NCI-H524 treated with DMSO at 0.1 percent for 48 hours (cell line): ENCODE measurements around the gene GRIN2B.
A peak's percentile ranks its signal among the peaks of the same experiment; 100 is the strongest.

Experiments used
- DNase-seq: peaks from one replicate; lab custom pipeline; 2025; lab: John Stamatoyannopoulos, UW

Gene GRIN2B

DNA sequence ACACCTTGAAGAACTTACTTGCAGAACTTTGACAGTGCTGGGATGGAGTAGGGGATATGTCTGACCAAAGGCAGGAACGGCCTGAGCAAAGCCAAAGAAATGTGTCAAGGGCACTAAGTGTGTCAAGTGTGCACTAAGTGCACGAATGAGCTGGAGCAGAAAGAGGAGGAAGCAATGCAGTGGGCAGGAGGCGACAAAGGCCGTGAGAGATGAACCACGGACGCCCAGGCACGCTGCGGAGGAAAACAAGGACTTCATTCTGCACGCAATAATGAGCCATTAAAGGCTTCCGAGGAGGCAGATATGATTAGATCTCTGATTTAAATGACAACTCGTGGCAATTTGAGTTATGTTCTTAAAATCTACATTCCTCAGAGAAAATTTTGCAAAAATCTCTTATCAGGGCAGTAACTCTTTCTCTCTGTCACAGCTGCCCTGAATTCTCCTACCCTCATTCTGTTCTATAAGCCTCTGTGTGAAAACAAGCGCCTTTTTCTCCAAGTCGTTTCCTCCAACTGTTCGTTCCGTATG, 25.3 kb downstream of the GRIN2B start:
- no peak for DNase-seq

DNA sequence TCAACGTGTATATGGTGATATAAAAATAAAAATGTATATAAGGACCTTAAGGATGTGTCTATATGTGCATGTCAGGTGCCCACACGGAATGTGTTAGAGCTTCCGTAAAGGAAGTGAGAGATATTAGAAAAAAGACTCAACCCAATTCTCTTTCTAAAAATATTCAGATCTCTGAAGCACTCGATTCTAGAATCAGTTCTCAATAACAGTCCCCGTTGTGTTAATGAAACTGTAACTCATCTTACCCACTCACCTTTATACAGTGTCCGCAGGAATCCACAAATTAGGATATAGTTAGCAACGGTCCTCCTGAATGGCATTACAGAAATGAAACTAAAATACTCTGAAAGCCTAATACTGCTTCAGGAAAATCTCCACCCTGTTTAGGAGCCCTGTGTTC, 29.3 kb downstream of the GRIN2B start:
- DNase-seq, result no peak

DNA sequence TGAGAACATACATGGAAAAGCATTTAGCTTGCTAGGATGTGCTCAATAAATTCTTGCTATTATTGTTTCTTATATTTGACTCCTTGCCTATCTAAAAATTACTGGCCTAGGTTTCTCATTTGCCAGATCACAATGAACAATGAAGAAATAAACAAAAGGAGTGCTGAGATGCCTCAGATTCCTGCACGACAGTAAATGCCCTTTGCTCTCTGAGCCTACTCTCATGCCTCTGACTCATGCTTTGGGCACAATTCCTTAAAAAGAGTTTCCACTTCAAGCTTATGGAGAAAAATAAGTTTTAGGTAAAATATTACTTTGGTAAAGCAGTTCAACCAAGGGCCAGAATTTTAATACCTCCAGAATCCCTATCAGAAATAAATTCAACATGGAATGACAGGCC, 30.9 kb downstream of the GRIN2B start:
- DNase-seq, result no peak

DNA sequence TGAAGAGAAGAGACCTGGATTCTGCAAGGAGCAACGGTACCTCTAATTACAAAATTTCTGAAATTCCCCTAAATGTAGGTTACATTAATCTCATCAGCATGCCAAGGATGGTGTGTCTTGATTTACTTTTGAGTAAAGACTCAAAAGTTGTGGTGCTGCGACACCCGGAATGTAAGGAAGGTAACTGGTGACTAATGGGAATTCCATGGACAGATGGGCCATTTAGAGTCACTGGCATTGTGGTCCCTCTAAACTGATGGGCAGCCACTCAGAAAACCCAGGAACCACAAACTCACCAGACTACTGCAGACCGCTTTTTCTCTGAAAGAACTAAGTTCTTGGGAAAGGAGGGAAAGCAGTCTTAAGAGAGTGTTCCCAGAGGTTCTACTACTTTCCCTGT, 32.8 kb downstream of the GRIN2B start:
- no peak for DNase-seq

DNA sequence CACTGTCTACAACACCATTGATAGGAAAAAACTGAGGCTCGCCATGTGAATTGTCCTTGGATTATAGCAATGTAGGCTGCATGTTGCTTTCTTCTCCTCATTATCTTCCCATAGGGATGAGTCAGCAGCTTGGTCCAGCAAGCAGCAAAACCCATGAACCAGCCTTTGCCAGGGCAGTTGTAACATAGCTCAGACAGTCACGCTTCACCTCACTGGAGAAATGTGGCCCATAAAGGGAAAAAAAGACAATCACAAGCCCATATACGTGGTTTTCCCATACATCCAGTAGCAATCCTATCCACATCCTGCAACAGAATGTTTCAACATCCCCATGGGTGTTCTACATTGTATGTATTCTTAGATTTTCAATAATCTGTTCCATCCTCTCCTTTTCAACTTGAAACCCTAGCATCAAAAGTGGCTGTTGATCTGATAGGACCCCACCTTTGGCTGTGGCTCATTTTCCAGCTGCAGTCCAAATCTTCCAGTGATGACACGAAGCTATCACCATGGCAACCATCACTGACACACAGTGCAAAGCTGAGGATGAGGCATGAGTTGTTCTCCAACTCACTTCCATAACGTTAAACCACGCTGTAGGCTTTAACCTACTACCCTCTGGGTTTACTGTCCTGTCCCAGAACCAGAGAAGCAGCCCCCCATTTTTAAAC, 34.0 kb downstream of the GRIN2B start:
- DNase-seq, result no peak

DNA sequence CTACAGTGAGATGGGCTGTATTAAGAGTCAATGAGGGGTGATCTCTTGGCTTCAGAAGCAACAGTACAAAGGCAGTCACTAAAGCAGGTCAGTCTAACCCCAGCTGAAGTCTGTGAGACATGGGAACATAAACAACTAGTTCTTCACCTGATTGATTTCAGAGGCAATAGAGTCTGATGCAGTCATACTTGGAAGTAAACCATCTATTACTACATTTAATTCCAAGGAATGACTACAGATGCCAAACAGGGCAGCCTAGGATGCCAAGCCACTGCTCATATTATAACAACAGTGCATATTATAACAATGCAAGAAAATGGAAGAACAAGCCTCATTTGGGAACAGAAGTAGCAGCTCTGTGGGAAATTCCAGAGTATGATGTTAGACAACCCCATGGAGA, 35.8 kb downstream of the GRIN2B start:
- DNase-seq, result no peak

DNA sequence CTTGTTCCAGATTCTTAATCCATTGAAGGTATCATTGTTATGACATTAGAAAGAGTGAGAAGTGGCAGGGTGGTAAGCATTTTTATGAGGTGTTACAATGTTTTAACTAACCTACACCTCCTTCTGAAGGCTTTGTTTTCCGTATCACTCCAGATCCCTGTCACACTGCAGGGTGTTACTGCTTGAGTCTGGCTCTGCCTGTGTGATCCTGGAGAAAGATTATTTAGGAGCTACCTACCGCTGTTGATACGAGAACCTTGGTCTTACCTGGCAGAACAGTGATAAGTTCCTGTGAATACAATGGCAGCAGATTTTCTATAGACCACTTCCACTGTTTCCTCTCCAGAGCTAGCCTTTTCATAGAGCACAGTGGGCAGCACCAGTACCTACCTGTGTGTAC, 36.2 kb downstream of the GRIN2B start:
- no peak for DNase-seq

DNA sequence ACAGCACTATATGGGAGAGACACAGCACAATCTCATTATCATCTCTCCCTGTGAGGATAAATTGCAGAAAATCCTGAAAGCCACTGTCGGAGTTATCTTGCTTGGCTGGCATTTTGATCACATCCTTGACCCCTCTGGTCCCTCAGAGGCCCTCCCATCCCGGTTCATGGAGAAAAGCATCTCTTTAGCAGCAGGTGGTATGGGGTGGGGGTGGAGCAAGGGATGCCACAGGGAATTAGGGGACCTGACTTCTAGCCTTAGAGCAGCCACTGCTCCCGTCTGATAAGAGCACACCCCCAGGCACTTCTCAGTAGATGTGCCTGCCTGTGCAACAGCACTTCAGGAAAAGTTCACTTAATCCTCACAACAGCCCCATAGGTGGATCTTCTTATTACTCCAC, 38.6 kb downstream of the GRIN2B start:
- DNase-seq, result no peak

DNA sequence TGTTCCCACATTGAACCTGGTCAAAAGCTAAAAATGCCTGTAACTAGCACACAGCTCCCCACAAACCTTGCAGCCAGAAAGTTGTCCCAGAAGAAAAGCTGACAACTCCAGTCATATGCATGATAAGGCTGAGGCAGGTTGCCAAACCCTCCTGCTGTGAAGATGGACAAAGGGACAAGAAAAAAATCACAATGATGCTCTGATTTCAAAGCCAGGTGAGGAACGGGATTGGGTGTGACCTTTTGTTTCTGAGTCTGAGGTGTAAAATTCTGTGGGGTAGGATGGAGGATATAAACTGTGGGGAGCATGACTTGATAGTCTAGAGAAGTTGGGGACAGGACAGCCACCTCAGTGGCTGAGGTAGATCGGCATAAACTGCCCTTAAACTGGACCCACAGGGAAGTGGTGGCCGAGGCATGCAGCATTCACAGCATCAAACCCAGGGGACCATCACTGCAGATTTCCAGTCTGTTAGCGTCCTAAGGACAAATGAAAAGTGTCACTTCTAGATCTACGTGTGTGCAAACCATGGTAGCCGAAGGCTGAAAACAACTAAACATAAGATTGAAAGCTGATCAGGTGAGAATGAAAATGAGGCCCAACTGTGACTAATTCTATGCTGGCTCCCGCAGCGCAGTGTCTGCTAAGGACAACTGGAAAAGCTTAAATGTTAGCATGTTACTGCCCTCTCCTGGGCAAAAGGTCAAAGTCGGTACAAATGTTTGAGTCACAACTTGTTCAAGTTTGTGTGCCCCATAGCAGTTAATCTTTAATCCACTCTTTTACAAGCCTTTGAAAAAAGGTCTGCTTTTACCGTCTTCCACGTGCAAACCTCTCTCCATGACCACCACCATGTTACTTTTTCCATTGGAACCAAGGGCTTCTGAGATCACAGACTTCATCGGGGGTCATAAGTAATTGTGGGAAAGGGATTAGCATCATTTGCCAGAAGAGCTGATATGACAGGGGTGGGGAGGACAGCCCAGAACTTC, 39.8 kb downstream of the GRIN2B start:
- peak; percentile 29 for DNase-seq

DNA sequence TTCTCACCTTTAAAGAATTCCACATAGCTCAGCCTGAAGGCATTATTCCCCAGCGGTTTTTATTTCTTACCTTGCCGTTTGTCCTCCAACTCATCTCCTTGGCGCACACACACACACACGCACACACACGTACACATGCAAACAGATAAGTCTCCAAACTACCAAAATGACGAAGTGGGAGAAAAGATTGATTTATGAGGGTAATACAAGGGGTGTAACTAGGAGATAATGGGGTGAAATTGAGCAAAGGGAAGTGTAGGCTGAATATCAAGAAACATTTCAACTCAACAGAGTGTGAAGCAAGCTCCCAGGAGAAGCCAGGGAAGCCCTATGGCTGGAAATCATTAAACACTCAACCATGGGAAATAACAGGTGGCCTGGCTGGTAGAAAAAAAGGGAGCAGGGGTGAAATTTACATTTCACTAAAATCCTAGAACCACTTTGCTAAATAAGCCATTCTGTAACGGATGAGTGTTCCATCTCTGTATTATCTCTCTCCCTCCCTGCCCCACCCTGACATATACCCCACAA, 41.0 kb downstream of the GRIN2B start:
- DNase-seq, result no peak

DNA sequence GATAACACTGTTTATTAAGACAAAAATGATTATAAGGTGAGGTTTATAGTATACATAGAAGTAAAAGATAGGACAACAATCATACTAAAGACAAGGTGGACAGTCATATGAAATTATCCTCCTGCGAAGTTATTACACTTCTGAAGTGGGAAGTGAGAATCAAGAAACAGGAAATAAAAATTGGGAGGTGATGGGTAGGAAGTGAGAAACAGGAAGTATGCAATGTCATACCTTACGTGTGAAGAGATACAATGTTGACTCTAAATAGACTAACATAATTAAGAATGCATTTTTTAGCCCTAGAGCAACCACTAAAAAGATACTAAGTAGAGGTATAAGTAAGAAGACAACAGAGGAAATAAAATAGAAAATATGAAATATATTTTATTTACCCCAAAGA, 43.7 kb downstream of the GRIN2B start:
- no peak for DNase-seq

DNA sequence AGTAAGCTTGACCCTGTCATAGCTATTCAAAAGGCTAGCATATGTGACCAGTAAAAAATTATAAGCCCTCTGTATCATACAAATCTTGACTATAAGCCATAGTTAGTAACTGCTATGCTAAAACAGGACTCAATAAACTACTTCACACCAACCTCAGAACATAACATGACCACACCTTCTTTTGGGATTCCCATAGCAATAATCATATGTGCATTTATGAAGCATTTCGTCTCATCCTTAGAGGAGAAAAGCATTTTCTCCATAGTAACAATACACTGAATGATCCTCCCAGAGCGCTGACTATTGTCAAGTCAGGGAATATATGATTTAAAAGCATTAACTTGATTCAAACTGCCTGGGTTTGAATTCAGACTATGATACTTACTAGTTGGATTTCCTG, 46.2 kb downstream of the GRIN2B start:
- no peak for DNase-seq
